Panc1 (cell line): Measurements from ENCODE around the gene HSPA2. TPM values are rescaled to one million over a fixed set of nuclear protein-coding genes. Genes with fewer than 3 reads are reported as not detected.
"Not testable (repeated sequence)": the region's sequence is repeated elsewhere in the genome, so short reads cannot be mapped to it uniquely, and the experiment has no call there.

Experiments
- ATAC-seq: fragments of 200-7000 bp; cut with Tn5 transposase; 2 replicates; pipeline ENCODE4 v1.9.1; 2020; ENCODE audit warnings: mild to moderate bottlenecking, moderate library complexity
- BruUV-seq: library from RNA; stranded (reverse); fragments of 400-500 nt; replicated peaks from 2 replicates; lab custom pipeline; 2021; lab: Mats Ljungman, UMichigan
- CTCF ChIA-PET: fragments of 300-600 bp; sonication (Branson Sonifier 250); formaldehyde crosslinking; loops from one replicate; lab custom pipeline; 2022; ENCODE audit warnings: antibody characterized with exemption; lab: Charles Lee
- POLR2A ChIA-PET: fragments of 300-600 bp; sonication (Branson Sonifier 250); formaldehyde crosslinking; loops from one replicate; lab custom pipeline; 2022; ENCODE audit warnings: antibody characterized with exemption; lab: Charles Lee
- DNase-seq: peaks from one replicate; pipeline ENCODE4 v3.0.0-alpha.2; 2010; ENCODE audit warnings: low read depth, low spot score
- H3K27ac ChIP-seq: 2 replicates; pipeline ENCODE4 v1.5.1; 2011; ENCODE audit warnings: mild to moderate bottlenecking, low read length, inconsistent platforms
- H3K27me3 ChIP-seq: fragments of 200-500 bp; sonication (Bioruptor generic); 2 replicates; pipeline ENCODE4 v1.6.0; 2014; ENCODE audit warnings: low read length, inconsistent platforms; ENCODE audit not compliant: control insufficient read depth, insufficient read depth
- H3K36me3 ChIP-seq: fragments of 200-500 bp; sonication (Bioruptor generic); 2 replicates; pipeline ENCODE4 v1.5.1; 2014; ENCODE audit warnings: inconsistent platforms, mild to moderate bottlenecking, low read length, moderate library complexity; ENCODE audit not compliant: control insufficient read depth, insufficient read depth
- H3K4me1 ChIP-seq: 2 replicates; pipeline ENCODE4 v1.5.1; 2011; ENCODE audit warnings: inconsistent platforms, mild to moderate bottlenecking, low read length, moderate library complexity; ENCODE audit not compliant: control insufficient read depth, insufficient read depth
- H3K4me3 ChIP-seq, 2 experiments: 2 replicates each; pipeline ENCODE4 v1.5.1; 2011 to 2012; ENCODE audit warnings: low read depth in 2 of 2, low read length in 2 of 2, mild to moderate bottlenecking in 2 of 2, inconsistent platforms in 1 of 2, moderate library complexity in 1 of 2
- H3K9me3 ChIP-seq: fragments of 200-500 bp; sonication (Bioruptor generic); 2 replicates; pipeline ENCODE4 v1.5.1; 2014; ENCODE audit warnings: low read depth, mild to moderate bottlenecking, inconsistent platforms, low read length, moderate library complexity; ENCODE audit not compliant: control insufficient read depth, insufficient read depth
- POLR2AphosphoS5 ChIP-seq: IDR thresholded peaks from 2 replicates; pipeline ENCODE4 v1.6.1; 2012; ENCODE audit warnings: mild to moderate bottlenecking, low read depth, low read length, moderate library complexity
- SIN3A ChIP-seq: IDR thresholded peaks from 2 replicates; pipeline ENCODE4 v1.6.1; 2012; ENCODE audit warnings: low read depth, mild to moderate bottlenecking, low read length, moderate library complexity, borderline replicate concordance; ENCODE audit not compliant: insufficient read depth
- TCF7L2 ChIP-seq: IDR thresholded peaks from 2 replicates; pipeline ENCODE4 v1.6.1; 2011; ENCODE audit warnings: mild to moderate bottlenecking, low read depth, low read length, inconsistent platforms
- in situ Hi-C: cut with HindIII; loops from 2 replicates; pipeline ENCODE4 v1.10.0; 2016; ENCODE audit warnings: low sequenced_read_pairs, low pct_unique_long_range_greater_than_20kb
- intact Hi-C: fragments of 100-400 bp; cut with micrococcal nuclease; formaldehyde crosslinking; loops from one replicate; pipeline ENCODE4 v1.10.0; 2022; ENCODE audit not compliant: unreplicated experiment
- total RNA-seq: library from RNA; stranded (reverse); gene quantifications from one replicate; pipeline ENCODE4 v1.2.1, GENCODE V29; 2021; ENCODE audit not compliant: unreplicated experiment
- TF ChIP-seq, protein P1 (sequence below), 2 experiments: IDR thresholded peaks; 2 replicates each; pipeline ENCODE4 v1.6.1; 2011 to 2012; ENCODE audit warnings: low read depth in 2 of 2, control low read depth in 1 of 2, low read length in 1 of 2, mild to moderate bottlenecking in 1 of 2, moderate library complexity in 1 of 2; ENCODE audit not compliant: insufficient read depth in 1 of 2
- TF ChIP-seq, protein P2 (sequence below): fragments of 450-650 bp; IDR thresholded peaks from 2 replicates; pipeline ENCODE4 v1.5.1; 2017; ENCODE audit warnings: mild to moderate bottlenecking

Gene HSPA2
- total RNA-seq, 1 experiment from 2014 or later = 7.7 TPM

DNA sequence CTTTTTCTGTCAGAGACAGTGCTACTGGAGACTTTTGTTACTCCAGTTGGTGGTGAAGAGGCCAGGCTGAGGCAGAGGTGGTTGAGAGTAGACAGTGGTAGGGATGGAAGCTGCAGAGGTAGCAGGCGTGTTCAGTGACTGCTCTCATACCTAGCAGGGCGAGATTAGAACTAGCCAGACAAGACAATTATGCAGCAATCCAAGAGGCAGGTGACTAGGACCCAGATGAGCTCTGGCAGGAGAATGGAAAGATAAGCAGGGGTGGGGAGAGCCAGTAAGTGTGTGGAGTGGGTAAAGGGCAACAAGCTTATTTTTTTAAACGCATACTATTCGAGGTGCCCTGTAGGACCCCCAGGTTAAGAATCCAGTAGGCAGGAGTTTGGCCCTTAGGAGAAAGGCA, 14.0 kb downstream of the HSPA2 start:
- no peaks in the 10 kb centered on the region for H3K9me3 ChIP-seq
- H3K36me3 ChIP-seq = no peaks in the 10 kb centered on the region
- no TSS peak for BruUV-seq
- ChIA-PET POLR2A (no interaction called here), CTCF (interaction anchor here (0.5 kb wide), 1 partner anchor 53 kb away, joined by 3 read pairs; no protein-coding TSS in a partner anchor)
- no peak overlapping the region for H3K4me3 ChIP-seq
- ATAC-seq (no peak), DNase-seq (no peak)
- no peaks in the 10 kb centered on the region for H3K4me1 ChIP-seq
- H3K27ac ChIP-seq = no peak overlapping the region
- TF ChIP-seq SIN3A (no peak), POLR2AphosphoS5 (no peak), TCF7L2 (no peak)
- TF ChIP-seq, protein P1, sequence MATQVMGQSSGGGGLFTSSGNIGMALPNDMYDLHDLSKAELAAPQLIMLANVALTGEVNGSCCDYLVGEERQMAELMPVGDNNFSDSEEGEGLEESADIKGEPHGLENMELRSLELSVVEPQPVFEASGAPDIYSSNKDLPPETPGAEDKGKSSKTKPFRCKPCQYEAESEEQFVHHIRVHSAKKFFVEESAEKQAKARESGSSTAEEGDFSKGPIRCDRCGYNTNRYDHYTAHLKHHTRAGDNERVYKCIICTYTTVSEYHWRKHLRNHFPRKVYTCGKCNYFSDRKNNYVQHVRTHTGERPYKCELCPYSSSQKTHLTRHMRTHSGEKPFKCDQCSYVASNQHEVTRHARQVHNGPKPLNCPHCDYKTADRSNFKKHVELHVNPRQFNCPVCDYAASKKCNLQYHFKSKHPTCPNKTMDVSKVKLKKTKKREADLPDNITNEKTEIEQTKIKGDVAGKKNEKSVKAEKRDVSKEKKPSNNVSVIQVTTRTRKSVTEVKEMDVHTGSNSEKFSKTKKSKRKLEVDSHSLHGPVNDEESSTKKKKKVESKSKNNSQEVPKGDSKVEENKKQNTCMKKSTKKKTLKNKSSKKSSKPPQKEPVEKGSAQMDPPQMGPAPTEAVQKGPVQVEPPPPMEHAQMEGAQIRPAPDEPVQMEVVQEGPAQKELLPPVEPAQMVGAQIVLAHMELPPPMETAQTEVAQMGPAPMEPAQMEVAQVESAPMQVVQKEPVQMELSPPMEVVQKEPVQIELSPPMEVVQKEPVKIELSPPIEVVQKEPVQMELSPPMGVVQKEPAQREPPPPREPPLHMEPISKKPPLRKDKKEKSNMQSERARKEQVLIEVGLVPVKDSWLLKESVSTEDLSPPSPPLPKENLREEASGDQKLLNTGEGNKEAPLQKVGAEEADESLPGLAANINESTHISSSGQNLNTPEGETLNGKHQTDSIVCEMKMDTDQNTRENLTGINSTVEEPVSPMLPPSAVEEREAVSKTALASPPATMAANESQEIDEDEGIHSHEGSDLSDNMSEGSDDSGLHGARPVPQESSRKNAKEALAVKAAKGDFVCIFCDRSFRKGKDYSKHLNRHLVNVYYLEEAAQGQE (IDR thresholded peaks at IDR 0.05; ENCODE audit: insufficient read depth in 1 of 2, low read depth in 2 of 2, low read length in 1 of 2) = no peak
- TF ChIP-seq, protein P2, sequence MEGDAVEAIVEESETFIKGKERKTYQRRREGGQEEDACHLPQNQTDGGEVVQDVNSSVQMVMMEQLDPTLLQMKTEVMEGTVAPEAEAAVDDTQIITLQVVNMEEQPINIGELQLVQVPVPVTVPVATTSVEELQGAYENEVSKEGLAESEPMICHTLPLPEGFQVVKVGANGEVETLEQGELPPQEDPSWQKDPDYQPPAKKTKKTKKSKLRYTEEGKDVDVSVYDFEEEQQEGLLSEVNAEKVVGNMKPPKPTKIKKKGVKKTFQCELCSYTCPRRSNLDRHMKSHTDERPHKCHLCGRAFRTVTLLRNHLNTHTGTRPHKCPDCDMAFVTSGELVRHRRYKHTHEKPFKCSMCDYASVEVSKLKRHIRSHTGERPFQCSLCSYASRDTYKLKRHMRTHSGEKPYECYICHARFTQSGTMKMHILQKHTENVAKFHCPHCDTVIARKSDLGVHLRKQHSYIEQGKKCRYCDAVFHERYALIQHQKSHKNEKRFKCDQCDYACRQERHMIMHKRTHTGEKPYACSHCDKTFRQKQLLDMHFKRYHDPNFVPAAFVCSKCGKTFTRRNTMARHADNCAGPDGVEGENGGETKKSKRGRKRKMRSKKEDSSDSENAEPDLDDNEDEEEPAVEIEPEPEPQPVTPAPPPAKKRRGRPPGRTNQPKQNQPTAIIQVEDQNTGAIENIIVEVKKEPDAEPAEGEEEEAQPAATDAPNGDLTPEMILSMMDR = no peak
- in situ Hi-C loops (no loop called here), intact Hi-C loops (no loop called here)
- 0 out of 2 replicates have a peak, but pooled peaks cover 4% of the 10 kb centered on the region for H3K27me3 ChIP-seq

DNA sequence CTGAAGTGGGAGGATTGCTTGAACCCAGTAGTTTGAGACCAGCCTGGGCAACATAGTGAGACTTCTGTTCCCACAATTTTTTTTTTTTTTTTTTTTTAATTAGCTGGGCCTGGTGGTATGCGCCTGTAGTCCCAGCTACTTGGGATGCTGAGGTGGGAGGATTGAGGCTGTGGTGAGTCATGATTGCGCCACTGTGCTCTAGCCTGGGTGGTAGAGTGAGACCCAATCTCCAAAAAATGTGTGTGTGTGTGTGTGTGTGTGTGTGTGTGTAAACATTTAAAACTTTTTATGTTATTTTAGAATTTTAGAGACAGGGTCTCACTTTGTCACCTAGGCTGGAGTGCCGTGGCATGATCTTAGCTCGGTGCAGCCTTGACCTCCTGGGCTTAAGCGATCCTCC, 16.0 kb downstream of the HSPA2 start:
- ChIA-PET CTCF (interaction anchor here (0.6 to 0.7 kb wide), 2 partner anchors 15 to 36 kb away, joined by 6 to 9 read pairs; no protein-coding TSS in a partner anchor), POLR2A (no interaction called here)
- Histone ChIP-seq H3K4me1 (no peaks in the 10 kb centered on the region), H3K9me3 (no peaks in the 10 kb centered on the region), H3K36me3 (no peaks in the 10 kb centered on the region), H3K27me3 (no peaks in the 10 kb centered on the region), H3K27ac (no peak overlapping the region), H3K4me3 (no peak overlapping the region)
- intact Hi-C loops (no loop called here), in situ Hi-C loops (no loop called here)
- TF ChIP-seq SIN3A (no peak), POLR2AphosphoS5 (no peak), TCF7L2 (no peak)
- TF ChIP-seq, protein P2 = no peak
- TF ChIP-seq, protein P1 (IDR thresholded peaks at IDR 0.05; ENCODE audit: insufficient read depth in 1 of 2, low read depth in 2 of 2, low read length in 1 of 2) = no peak
- ATAC-seq (no peak), DNase-seq (no peak)
- no TSS peak for BruUV-seq

DNA sequence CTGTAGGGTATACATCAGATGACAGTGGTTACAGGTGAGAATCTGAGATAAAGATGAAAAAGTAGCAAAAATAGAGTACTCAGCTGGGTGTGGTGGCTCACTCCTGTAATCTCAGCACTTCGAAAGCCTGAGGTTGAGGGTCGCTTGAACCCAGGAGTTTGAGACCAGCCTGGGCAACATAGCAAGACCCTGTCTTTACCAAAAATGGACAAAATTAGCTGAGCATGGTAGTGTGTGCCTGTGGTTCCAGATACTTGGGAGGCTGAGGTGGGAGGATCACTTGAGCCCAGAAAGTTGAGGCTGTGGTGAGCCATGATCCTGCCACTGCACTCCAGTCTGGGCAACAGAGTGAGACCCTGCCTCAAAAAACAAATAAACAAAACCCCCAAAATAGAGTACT, 17.7 kb downstream of the HSPA2 start:
- in situ Hi-C loops, DNase-seq, H3K4me3 ChIP-seq, H3K9me3 ChIP-seq, H3K27me3 ChIP-seq, H3K36me3 ChIP-seq, H3K4me1 ChIP-seq, intact Hi-C loops, ATAC-seq, BruUV-seq, POLR2A ChIA-PET, H3K27ac ChIP-seq: not testable (repeated sequence)
- CTCF ChIA-PET = interaction anchor here (0.6 kb wide), 1 partner anchor 62 kb away, joined by 9 read pairs; no protein-coding TSS in a partner anchor
